ENCODE data around the gene PIK3C3.
"Not testable (repeated sequence)": the region's sequence is repeated elsewhere in the genome, so short reads cannot be mapped to it uniquely, and the experiment has no call there.

Gene PIK3C3

DNA sequence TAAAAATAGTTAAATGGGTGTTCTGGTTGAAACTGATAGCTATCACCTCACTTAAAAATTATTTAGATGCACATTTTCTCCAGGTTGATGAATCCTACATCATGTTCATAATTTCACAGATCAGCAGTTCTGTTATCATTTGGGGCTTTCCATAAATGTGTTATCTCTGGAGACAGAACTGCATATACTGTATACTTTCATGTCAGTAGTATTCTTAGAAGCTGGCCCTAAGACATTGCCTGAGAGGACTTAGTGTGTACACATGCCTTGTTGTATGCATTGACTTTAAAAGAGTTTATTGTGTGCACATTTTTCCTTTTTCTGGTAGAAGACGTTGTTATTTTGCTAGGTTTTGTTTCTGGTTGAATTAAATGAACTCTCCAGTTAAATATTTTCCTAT lies 41.0 kb downstream of the PIK3C3 start:
- TF ChIP-seq, protein P1, sequence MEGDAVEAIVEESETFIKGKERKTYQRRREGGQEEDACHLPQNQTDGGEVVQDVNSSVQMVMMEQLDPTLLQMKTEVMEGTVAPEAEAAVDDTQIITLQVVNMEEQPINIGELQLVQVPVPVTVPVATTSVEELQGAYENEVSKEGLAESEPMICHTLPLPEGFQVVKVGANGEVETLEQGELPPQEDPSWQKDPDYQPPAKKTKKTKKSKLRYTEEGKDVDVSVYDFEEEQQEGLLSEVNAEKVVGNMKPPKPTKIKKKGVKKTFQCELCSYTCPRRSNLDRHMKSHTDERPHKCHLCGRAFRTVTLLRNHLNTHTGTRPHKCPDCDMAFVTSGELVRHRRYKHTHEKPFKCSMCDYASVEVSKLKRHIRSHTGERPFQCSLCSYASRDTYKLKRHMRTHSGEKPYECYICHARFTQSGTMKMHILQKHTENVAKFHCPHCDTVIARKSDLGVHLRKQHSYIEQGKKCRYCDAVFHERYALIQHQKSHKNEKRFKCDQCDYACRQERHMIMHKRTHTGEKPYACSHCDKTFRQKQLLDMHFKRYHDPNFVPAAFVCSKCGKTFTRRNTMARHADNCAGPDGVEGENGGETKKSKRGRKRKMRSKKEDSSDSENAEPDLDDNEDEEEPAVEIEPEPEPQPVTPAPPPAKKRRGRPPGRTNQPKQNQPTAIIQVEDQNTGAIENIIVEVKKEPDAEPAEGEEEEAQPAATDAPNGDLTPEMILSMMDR (conservative IDR thresholded peaks at IDR 0.05): no peak

DNA sequence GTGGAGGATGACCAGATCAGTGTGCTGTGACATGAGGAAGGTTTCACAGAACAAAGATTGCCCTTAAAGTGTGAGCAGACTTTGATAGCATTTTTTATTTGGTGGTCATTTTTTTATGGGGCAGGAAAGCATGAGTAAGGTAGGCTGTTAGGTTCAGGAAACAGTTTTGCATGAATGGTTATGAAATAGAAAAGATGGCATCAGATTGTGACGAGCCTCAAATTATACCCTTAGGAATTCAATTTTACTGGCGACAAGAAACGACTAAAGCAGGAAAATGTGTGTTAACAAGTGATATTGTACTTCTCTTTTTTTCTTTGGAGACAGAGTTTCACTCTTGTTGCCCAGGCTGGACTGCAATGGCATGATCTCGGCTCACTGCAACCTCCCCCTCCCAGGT lies 44.7 kb downstream of the PIK3C3 start:
- TF ChIP-seq, protein P1 (conservative IDR thresholded peaks at IDR 0.05): no peak
- no peak overlapping the region for H3K27ac ChIP-seq

More for the DNA sequence above, 41.0 kb downstream of the PIK3C3 start:
- H3K27ac ChIP-seq: no peak overlapping the region

DNA sequence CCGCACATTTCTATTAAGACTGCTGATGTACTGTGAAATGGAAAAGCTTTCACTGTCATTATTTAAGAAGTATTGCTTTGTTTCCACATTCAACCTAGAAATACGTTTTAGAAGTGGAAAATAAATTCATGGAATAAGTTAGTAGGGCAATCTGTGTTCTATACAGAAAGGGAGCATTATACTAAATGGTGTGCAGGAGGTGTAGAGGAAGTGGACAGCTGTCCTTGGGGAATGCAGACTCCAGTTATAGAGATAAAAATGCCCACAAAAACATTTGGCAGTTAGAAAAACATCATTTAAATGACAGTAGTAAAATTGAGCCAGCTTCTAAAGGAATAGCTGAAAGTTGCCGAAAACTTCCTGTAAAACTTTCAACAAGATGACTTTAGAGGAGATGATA lies 46.8 kb downstream of the PIK3C3 start:
- TF ChIP-seq, protein P1 (conservative IDR thresholded peaks at IDR 0.05): no peak
- H3K27ac ChIP-seq: no peak overlapping the region

DNA sequence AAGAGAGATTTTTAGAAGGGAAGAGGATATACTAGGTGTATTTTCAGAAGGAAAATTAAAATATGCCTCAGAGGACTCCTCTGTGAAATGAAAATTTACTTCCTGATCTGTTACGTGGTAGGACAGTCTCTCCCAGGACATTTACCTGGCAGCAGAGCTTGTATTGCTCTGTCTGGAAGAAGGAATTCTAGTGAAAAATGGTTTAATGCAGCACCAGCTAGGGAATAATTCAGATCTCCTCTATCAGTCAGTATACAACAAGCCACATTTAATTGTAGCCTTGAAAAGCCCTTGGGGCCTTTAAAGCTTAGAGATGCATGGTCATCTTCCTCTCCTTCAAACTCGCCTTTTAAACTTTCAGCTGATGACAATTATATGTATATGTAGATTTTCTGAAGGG lies 49.6 kb downstream of the PIK3C3 start:
- no peak overlapping the region for H3K27ac ChIP-seq
- TF ChIP-seq, protein P1 (conservative IDR thresholded peaks at IDR 0.05): no peak

DNA sequence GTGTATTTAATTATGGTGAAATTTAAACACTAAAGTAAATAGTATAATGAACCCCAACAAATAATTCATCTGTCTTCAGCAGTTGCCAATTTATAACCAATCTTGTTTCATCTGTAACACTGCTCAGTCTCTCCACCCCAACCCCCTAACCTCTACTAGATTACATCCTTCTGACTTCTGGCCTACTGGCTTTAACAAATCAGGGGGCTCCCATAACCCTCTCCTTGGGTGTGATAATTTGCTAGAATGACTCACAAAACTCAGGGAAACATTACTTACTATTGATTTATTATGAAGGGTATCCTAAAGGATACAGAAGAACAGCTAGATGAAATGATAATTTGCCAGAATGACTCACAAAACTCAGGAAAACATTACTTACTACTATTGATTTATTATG lies 50.7 kb downstream of the PIK3C3 start:
- TF ChIP-seq, protein P1 (conservative IDR thresholded peaks at IDR 0.05): no peak
- H3K27ac ChIP-seq: no peak overlapping the region

DNA sequence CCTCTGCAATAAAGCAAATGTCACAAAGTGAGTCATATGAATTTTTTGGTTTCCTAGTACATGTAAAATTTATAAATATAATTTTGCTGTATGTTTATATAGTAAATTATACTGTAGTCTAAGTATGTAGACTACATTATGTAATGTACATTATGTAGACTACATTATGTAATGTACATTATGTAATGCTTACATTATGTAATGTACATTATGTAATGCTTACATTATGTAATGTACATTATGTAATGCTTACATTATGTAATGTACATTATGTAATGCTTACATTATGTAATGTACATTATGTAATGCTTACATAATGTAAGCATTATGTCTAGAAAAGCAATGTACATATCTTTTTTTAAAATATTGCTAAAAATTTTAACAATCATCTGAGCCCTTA lies 54.4 kb downstream of the PIK3C3 start:
- H3K27ac ChIP-seq: not testable (repeated sequence)

DNA sequence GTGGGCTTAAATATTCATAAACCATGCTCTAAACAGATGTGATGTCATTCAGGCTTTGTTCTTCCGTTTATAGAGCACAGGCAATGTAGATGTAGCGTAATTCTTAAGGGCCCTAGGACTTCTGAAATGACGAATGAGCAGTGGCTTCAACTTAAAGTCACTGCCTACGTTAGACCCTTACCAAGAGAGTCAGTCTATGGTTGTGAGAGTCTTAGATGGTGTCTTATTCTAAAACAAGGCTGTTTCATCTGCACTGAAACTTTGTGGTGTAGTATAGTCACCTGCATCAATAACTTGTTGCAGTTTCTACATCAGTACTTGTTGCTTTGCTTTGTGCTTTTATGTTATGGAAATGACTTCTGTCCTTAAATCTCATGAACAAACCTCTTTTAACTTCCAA lies 56.0 kb downstream of the PIK3C3 start:
- TF ChIP-seq, protein P1 (conservative IDR thresholded peaks at IDR 0.05): no peak
- H3K27ac ChIP-seq: no peak overlapping the region

DNA sequence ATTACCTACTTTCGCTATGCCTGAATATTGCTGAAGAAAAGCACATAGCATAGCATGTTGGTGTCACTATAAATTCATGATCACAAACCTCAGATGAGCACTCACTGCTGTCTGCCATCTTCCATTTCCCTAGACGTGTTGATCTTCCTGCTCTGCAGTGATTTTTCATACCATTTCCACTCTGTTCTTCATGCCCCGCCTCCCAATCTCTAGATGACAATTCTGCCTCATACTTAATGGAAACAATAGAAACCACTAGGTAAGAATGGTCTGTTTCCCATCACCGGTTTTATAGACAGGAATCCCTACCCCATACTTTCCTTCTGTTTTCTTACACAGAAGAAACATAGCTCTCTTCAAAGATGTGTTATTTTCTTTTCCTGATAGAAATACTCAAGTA lies 63.8 kb downstream of the PIK3C3 start:
- TF ChIP-seq, protein P1 (conservative IDR thresholded peaks at IDR 0.05): no peak
- H3K27ac ChIP-seq: no peak overlapping the region
